GM10266 (cell line): ENCODE data around the gene FTO.

Source experiments
- DNase-seq: peaks from one replicate; pipeline ENCODE4 v3.0.0; 2012; ENCODE audit errors: extremely low spot score
- CTCF ChIP-seq: IDR thresholded peaks from 2 replicates; pipeline ENCODE4 v1.5.1; 2012; ENCODE audit warnings: mild to moderate bottlenecking, low read depth; ENCODE audit not compliant: control insufficient read depth, insufficient read depth; ENCODE audit errors: missing control alignments

FTO gene

GRCh38 chr16:54062361-54063278, 358.7 kb downstream of the FTO start:
- no peak for DNase-seq
- no peak for TF ChIP-seq CTCF

- no peak for DNase-seq
- TF ChIP-seq CTCF, result no peak
Observed at GRCh38 chr16:54063279-54063773, 359.4 kb downstream of the FTO start.

DNA sequence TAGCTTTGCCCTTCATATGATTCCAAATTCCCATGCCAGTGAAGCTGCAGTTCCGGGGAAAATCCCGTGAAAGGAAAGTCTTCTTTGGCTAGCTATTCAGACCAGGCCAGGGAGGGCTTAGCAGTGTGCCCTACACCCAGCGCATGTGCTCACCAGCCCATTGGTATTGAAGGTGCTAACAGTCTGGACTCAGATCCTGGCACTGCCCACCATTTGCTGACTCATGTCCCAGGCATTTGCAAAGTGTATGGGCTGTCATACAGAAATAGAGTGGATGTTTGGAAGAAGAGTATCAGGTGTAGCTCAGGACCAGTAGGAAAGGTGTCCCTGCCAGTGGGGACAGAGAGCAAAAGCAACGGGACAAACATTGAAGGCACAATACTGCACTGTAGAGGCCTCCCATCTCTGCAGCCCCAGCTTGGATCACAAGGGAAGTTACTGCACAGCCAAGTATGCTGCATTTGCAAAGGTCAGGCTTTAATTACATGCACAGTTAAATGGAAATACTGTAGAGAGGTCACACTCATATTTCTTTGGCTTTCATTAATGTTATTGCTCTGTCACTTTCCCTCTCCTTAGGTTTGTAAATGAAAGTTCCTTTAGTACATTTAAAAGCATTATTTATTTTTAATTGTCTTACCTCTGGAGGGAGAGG, 362.6 kb downstream of the FTO start:
- TF ChIP-seq CTCF, result no peak
- DNase-seq, result no peak

- no peak for DNase-seq
- no peak for TF ChIP-seq CTCF
Observed at GRCh38 chr16:54067322-54068065, 363.5 kb downstream of the FTO start.

DNA sequence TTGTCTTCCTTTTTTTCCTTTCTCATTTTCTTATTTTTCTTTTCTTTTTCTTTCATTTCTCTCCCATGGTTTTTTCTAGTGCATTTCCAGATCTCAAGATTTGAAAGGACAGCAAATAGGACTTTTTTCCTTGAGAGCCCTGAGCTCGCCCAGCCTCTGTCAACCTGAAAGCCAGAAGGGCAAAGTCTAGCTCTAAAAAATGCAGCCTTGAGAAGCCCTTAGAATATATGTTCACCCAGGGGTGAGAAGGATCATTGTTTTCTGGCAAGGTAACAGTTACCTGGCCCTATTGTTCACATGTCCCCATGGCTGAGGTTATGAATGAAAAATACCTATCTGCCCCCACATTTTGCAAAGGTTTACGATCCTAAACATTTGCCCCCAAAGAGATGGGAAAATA, 364.3 kb downstream of the FTO start:
- no peak for TF ChIP-seq CTCF
- no peak for DNase-seq

DNA sequence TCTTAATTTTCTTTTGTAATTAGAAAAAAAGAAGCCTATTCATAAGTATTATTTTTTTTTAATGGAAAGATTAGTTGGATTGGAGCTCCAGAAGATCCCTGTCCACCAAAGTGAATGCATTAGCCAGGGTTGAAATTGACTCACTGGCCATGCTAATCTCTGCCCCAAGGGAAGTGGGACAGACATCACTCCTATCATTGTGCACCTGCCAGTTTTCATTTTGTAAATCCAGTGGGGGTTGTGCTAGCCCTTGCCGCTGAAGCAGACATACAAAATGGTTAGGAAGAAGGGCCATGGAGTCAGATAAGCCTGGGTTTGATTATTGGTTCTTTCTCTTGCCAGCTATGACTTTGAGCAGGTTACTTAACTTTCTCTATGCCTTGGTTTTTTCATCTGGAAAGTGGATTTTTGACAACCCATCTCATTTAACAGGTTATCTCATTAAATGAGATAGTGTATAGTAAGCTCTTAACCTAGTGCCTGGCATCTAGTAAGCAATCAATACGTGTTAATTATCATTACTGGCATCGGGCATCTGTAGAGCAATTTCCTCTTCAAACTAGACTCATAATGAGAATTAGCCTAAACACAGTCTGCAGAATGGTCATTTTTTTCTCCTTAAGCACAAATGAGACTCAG, 365.8 kb downstream of the FTO start:
- no peak for DNase-seq
- no peak for TF ChIP-seq CTCF
